Right renal pelvis (tissue), 4 donors: Measurements from ENCODE around the gene LMO7. TPM values are rescaled to one million over a fixed set of nuclear protein-coding genes. Genes with fewer than 3 reads are reported as not detected.

Source experiments
- DNase-seq, 4 donors: peaks; one replicate each; pipeline ENCODE4 v3.0.0-alpha.2; 2013; ENCODE audit warnings: low read depth in 4 of 4, low spot score in 3 of 4, missing footprints in 1 of 4
- polyA plus RNA-seq, 4 donors: library from polyadenylated mRNA; unstranded; fragments of 120-200 nt; gene quantifications; one replicate each; pipeline ENCODE4 v1.2.1, GENCODE V29; 2013; ENCODE audit not compliant: insufficient read length in 4 of 4

The LMO7 gene
- polyA plus RNA-seq, 4 donors: 68.2 to 101 (median 79.5) TPM

DNA sequence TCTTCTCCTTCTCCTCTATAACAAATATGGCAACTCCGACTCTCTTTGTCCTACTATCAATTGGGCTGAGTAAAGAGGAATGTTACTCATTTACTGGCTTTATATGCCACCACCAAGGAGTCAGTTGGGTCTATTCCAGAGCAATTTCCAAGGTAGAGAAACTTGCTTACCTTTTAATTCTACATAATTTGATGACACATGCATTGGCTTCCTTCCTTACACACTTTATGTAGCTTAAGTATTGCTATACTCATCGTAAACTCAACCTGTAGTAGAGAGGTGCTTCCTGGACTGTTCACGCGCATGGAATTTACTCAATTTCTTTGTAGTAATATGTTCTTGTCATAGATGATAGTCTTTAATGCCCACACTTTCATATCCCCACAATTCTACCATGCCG is 160.7 kb downstream of the LMO7 start:
- no peak for DNase-seq

DNA sequence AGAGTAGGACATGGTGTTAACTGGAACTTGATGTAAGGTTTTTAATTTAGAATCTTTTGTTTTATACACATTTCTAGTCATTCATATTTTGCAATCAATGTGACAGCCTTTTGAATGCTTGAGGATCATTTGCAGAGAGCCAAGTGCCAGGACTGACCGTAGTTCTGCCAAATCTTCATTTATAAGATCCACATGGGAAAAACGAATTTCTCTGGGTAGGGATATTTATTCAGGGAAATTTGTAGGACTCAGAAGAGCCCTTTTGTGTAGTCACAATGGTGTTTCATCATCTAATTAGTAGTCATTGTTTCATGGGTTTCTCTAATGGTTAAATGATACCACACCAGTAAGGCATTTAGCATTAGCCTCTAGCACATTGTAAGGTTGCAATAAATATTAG is 161.1 kb downstream of the LMO7 start:
- no peak for DNase-seq

- no peak for DNase-seq
Measured at GRCh38 chr13:75797719-75798118, 161.6 kb downstream of the LMO7 start.

DNA sequence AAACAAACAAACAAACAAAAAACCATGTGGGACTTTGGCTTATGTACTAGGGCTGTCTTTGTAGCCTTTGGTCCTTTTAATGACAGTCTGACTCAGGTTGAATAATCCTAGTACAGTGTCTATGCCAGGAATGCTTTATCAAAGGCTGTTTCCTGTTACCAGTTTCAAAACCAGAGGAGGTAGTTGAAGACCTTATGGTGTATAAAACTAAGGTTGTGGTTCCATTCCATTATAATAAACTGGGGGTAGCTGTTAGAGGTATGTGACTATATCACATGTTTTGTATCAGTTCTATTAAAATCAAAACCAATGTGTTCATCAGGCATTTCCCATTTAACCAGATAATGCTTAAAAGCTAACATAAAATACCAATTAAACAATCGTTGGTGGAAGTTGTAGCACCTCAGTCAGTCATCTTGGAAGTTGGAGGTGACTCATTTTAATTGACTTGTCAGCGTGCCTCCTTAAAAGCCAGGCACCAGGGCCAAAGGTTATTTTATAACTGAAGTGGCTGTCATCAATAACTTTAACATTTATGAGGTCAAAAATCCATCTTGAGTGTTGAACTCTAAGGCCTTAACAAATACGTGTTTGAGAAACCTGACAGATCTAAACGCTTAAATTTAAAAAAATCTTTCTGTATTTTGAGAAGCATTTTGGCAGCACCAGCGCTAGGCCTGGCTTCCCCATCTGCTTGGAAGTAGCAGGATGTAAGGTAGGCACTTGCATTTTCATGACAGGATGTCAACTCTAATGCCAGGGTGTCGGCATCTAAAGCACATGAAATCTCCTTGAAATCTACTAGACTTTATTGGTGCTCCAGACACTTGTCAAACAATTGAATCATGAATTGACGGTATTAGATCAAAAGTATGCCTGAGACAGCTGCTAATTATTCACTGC is 162.5 kb downstream of the LMO7 start:
- no peak for DNase-seq

- no peak for DNase-seq
Measured at GRCh38 chr13:75800545-75800944, 164.4 kb downstream of the LMO7 start.

DNA sequence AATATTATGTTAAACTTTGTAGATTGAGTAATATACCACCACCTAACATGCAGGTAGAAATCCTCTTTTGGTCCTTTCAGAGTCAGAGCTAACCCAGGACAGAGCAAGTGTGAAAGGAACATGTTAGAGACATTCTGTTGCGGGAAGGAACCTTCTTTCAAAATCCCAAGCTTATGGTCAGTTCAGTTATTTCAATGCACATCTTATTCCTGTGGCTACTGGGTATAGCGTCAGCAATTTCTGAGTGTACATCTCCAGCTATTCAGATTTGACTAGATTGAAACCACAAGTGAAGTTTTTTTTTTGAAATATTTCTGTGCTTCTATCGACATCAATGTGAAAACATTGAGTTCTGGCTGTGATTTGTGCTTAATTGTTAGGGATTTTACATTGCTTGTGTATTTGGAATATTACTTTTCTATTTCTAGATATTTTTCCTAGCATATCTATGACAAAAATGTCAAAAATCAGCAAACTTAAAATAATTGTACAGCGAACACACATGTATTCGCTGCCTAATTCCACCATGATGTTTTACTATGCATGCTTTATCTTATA is 165.3 kb downstream of the LMO7 start:
- no peak for DNase-seq

GRCh38 chr13:75802161-75802560 is 166.0 kb downstream of the LMO7 start:
- DNase-seq: no peak

- DNase-seq: no peak
Measured at GRCh38 chr13:75803164-75803611, 167.1 kb downstream of the LMO7 start.

GRCh38 chr13:75804054-75804453 is 167.9 kb downstream of the LMO7 start:
- no peak for DNase-seq

DNA sequence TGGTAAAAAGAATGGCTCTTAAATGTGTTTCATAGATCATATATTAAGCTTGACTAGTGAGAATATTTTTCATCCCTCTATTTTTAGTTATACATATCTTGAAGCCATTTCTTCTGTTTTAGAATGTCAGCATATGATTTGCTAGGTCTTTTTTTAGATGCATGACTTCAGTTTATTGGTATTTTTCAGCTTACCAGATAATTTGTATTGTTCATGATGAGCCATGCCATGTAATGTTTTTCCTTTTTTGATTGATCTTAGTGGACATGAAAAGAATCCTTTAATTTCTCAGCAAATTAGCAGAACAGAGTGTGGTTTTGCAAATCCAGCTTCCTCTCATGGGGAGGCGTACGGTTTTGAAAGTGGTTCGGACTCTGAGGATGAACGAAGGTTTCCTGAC is 168.5 kb downstream of the LMO7 start:
- DNase-seq: no peak

- no peak for DNase-seq
Measured at GRCh38 chr13:75806117-75806516, 170.0 kb downstream of the LMO7 start.

DNA sequence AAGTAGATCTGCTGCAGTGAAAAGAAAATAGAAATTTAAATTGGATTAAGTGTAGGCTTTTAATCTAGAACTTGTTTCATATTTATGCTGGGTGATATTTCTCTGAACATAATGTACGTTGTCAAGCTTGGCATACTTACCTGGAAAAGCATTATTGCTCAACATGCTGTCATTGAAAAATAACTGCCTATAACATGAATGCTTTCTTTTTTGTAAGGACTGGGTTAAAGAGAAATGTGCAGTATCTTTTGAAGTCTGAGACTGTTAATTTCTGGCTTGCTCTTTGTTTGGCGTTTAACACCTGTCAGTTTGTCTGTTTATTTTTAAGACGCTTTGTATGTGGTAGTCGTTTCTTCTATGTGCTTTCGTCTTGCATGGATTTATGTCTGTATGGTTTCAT is 175.2 kb downstream of the LMO7 start:
- DNase-seq: no peak

DNA sequence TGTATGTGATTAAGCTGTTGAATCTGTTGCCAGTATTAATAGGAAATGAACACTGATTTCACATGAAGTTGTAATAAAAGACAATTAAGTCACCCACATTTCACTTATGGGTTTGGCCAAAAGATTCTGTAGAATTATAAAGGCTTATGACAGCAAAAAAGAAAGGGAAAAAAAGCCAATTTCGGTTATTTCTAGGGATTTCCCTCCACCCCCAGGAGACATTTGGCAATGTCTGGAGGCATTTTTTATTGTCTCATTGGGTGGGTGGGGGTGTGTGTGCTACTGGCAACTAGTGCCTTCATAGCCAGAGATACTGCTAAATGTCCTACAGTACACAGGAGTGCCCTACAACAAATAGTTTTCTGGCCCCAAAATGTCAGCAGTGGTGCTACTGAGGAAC is 175.7 kb downstream of the LMO7 start:
- DNase-seq: no peak

DNA sequence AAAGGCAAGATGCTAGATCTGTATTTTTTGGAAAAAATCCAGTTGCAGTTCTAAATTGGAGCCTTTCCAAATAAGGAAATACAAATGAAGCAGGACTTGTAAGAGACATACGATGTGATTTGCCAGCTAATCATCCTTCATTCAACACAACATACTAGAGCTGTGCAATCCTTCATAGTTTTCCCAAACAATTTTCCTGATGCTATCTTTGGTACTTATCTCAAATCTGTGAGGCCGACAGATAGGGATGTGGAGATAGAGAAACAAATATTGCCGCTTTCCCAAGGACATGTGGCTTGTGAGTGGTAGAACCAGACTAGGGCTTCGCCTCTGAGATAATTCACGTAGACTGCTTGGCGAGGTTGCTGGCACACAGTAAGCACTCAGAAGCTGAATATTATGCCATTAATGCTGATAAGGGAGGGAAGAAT is 176.6 kb downstream of the LMO7 start:
- DNase-seq: no peak

- DNase-seq: no peak
Measured at GRCh38 chr13:75813323-75813722, 177.2 kb downstream of the LMO7 start.

DNA sequence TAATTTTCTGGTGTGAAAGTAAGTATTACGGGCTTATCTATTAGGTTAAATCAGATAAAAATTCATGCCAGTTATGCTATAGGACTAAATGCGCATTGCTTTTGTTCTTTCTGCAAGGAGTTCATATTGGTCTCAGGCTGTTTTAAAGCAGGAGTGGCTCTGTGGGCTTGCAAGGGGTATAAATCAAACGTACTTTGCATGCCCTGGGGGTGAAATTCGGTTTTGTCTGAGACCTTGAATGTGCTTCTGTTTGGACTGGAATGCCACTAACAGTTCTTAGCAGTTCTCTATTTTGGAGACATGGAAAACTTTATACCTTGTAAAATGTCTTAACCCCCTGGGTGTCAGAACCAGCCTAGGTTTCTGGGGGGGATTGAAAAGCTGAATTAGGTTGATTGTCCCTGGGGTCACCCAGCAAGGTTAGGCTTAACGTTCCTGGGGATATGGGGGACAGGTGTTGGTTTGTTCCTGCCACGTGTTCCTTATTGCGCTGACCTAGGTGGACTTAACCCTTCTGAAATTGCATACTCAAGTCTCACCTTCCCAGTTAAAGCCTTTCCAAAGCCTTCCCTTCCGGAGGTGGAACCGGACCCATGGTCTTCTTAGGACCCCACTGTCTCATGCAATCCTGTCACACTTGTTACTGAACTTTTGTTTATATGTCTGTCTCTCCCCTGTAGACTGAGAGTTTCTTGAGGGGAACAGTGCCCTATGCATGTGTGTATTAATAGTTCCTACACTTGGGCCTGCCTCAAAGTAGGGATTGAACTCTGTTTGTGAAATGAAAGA is 182.2 kb downstream of the LMO7 start:
- no peak for DNase-seq

GRCh38 chr13:75818968-75819225 is 182.8 kb downstream of the LMO7 start:
- DNase-seq: no peak

DNA sequence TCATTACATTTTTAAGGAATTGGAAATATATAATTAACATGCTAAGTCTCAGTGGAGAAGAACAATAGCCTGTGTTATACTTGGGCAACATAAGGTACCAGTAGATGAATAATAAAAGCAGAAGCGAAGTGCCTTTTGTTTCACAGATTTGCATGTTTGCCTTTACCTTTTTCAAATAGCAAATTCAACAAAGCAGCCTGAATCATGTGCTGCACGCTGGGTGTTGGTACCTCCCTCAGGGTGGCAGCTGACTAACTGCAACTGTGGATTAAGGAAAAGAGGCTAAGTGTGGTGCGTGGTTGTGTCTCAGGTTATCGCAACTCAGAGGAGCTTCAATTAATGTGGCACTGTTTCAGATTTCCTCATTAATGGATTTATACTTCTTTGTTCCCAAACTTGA is 189.0 kb downstream of the LMO7 start:
- DNase-seq: no peak

DNA sequence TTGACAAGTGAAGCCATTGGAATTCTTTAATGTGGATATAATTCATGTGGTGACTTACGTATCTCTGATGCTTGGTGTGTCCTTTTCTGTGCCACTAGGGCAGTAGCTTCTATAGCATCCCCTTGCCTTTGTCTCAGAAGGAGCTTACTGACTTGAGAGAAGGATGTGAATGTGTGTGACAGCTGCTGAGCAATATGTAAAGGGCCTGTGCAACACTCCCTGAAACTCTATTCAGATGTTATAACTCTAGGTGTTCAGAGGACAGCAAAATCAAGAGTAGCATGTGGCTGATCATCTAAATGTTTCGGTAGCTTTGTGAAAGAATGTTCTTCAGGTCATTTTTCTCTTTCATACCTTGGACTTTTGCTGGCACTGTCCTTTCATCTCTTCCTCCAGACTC is 189.5 kb downstream of the LMO7 start:
- DNase-seq: no peak

GRCh38 chr13:75826391-75826790 is 190.3 kb downstream of the LMO7 start:
- DNase-seq: no peak

DNA sequence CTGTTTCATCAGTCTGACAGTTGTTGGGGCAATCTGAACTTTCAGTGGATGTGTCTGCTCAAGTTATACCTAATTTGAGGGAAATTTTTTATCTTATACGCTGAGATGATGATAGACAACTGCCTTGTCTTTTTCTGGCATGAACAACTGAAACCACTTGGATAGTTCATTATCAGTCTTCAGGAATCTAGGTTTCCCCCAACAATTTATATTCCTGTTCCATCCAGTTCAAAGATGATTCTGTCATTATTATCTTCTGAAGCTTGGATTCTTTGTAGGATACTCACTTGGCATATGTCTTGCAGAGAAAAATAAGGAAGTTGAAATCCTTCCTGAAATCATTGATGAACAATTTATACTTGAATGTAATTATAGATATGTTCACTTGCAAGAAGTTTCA is 193.7 kb downstream of the LMO7 start:
- no peak for DNase-seq

DNA sequence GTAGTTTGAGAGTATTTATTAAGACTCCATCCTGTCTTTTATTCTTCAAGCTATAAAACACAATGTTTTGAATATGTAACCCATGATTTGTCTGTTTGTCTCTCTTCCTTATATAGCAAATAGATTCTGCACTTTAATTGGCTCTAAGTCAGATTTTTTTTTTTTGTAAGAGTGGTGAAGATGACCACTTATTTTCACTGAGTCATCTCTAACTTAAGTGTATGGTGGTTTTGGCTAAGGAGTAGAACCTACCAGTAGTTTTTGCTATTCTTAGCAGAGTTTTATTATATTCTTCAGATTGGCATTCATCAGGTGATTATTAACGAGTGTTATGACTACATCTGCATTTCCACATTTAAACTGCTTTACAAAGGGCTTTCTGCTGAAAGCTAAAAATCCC is 194.7 kb downstream of the LMO7 start:
- DNase-seq: no peak
